HEK293 (cell line): Measurements from ENCODE around the gene ARHGAP10.

Experiments used
- CTCF ChIA-PET: fragments of 350-600 bp; formaldehyde crosslinking; extraction: SDS; loops from one replicate; lab custom pipeline; 2021; ENCODE audit warnings: antibody characterized with exemption; lab: Yijun Ruan, JAX
- POLR2A ChIA-PET: fragments of 300-600 bp; formaldehyde crosslinking; extraction: SDS; loops from one replicate; lab custom pipeline; 2020; ENCODE audit warnings: antibody characterized with exemption, inconsistent platforms; lab: Yijun Ruan, JAX
- H3K27ac ChIP-seq: fragments of 200-500 bp; sonication (Bioruptor generic); 2 replicates; pipeline ENCODE4 v1.5.1; 2014; ENCODE audit warnings: low read depth, low read length, control low read depth, inconsistent platforms; ENCODE audit errors: extremely low read depth
- H3K36me3 ChIP-seq, 2 experiments: fragments of 200-500 bp in 1 of 2; sonication (Bioruptor generic) in 1 of 2; 1 replicate in 1 of 2; 2 replicates in 1 of 2; pipeline ENCODE4 v1.5.1; 2014 to 2017; ENCODE audit warnings: inconsistent platforms in 2 of 2, low read length in 2 of 2; ENCODE audit not compliant: control insufficient read depth in 2 of 2, insufficient read depth in 1 of 2
- H3K4me1 ChIP-seq: fragments of 200-500 bp; sonication (Bioruptor generic); 2 replicates; pipeline ENCODE4 v1.5.1; 2014; ENCODE audit warnings: mild to moderate bottlenecking, low read length, inconsistent platforms; ENCODE audit not compliant: control insufficient read depth, insufficient read depth
- H3K4me3 ChIP-seq: 2 replicates; pipeline ENCODE4 v1.5.1; 2011; ENCODE audit warnings: low read depth, mild to moderate bottlenecking, control low read depth, low read length, moderate library complexity
- H3K9me3 ChIP-seq: fragments of 200-500 bp; sonication (Bioruptor generic); 2 replicates; pipeline ENCODE4 v1.5.1; 2014; ENCODE audit warnings: low read depth, low read length, inconsistent platforms; ENCODE audit not compliant: control insufficient read depth, insufficient read depth
- HOXA7 ChIP-seq: sonication (generic); formaldehyde crosslinking; IDR thresholded peaks from 2 replicates; pipeline ENCODE4 v1.8.1; 2022; ENCODE audit warnings: missing genetic modification reagents, borderline replicate concordance
- KLF1 ChIP-seq: fragments of 450-650 bp; formaldehyde crosslinking; IDR thresholded peaks from 2 replicates; pipeline ENCODE4 v1.5.1; 2016; ENCODE audit warnings: missing biosample characterization, missing genetic modification characterization
- KLF7 ChIP-seq: fragments of 450-650 bp; formaldehyde crosslinking; IDR thresholded peaks from 2 replicates; pipeline ENCODE4 v1.5.1; 2016; ENCODE audit warnings: missing biosample characterization, missing genetic modification characterization, borderline replicate concordance
- ZFP3 ChIP-seq: fragments of 450-650 bp; formaldehyde crosslinking; IDR thresholded peaks from 2 replicates; pipeline ENCODE4 v1.5.1; 2016; ENCODE audit warnings: low read depth, missing biosample characterization, missing genetic modification characterization
- ZNF114 ChIP-seq: fragments of 450-650 bp; formaldehyde crosslinking; IDR thresholded peaks from 2 replicates; pipeline ENCODE4 v1.5.0; 2017; ENCODE audit warnings: missing biosample characterization, missing genetic modification characterization
- ZNF155 ChIP-seq: fragments of 450-650 bp; formaldehyde crosslinking; IDR thresholded peaks from 2 replicates; pipeline ENCODE4 v1.5.1; 2016; ENCODE audit warnings: missing biosample characterization, missing genetic modification characterization
- ZNF169 ChIP-seq: fragments of 450-650 bp; formaldehyde crosslinking; IDR thresholded peaks from 2 replicates; pipeline ENCODE4 v1.5.1; 2016; ENCODE audit warnings: missing biosample characterization, missing genetic modification characterization
- ZNF175 ChIP-seq: fragments of 450-650 bp; formaldehyde crosslinking; IDR thresholded peaks from 2 replicates; pipeline ENCODE4 v1.5.1; 2016; ENCODE audit warnings: missing biosample characterization, missing genetic modification characterization
- ZNF184 ChIP-seq: fragments of 450-650 bp; IDR thresholded peaks from 2 replicates; pipeline ENCODE4 v1.5.1; 2018; ENCODE audit warnings: missing biosample characterization, mild to moderate bottlenecking, missing genetic modification characterization
- ZNF2 ChIP-seq: fragments of 450-650 bp; formaldehyde crosslinking; IDR thresholded peaks from 2 replicates; pipeline ENCODE4 v1.5.1; 2016; ENCODE audit warnings: missing biosample characterization, missing genetic modification characterization
- ZNF23 ChIP-seq: fragments of 450-650 bp; formaldehyde crosslinking; IDR thresholded peaks from 2 replicates; pipeline ENCODE4 v1.5.1; 2016; ENCODE audit warnings: missing biosample characterization, missing genetic modification characterization, borderline replicate concordance
- ZNF248 ChIP-seq: fragments of 450-650 bp; formaldehyde crosslinking; IDR thresholded peaks from 2 replicates; pipeline ENCODE4 v1.5.1; 2017; ENCODE audit warnings: missing biosample characterization, missing genetic modification characterization
- ZNF266 ChIP-seq: fragments of 450-650 bp; formaldehyde crosslinking; IDR thresholded peaks from 2 replicates; pipeline ENCODE4 v1.5.1; 2016; ENCODE audit warnings: missing biosample characterization, missing genetic modification characterization, low read depth
- ZNF274 ChIP-seq, 2 experiments: fragments of 200-500 bp in 1 of 2; fragments of 450-650 bp in 1 of 2; sonication (Bioruptor generic) in 1 of 2; formaldehyde crosslinking in 1 of 2; IDR thresholded peaks; 2 replicates each; pipeline versions ENCODE4 v1.5.1 to v1.6.1; 2014 to 2016; ENCODE audit warnings: borderline replicate concordance in 1 of 2, inconsistent platforms in 1 of 2, low read length in 1 of 2, missing biosample characterization in 1 of 2, missing genetic modification characterization in 1 of 2
- ZNF302 ChIP-seq: fragments of 450-650 bp; formaldehyde crosslinking; IDR thresholded peaks from 2 replicates; pipeline ENCODE4 v1.5.1; 2016; ENCODE audit warnings: missing biosample characterization, missing genetic modification characterization, low read depth
- ZNF335 ChIP-seq: fragments of 450-650 bp; formaldehyde crosslinking; conservative IDR thresholded peaks from 2 replicates; pipeline ENCODE4 v1.5.1; 2016; ENCODE audit warnings: missing biosample characterization, missing genetic modification characterization
- ZNF366 ChIP-seq: fragments of 450-650 bp; formaldehyde crosslinking; conservative IDR thresholded peaks from 2 replicates; pipeline ENCODE4 v1.5.1; 2016; ENCODE audit warnings: missing biosample characterization, missing genetic modification characterization
- ZNF37A ChIP-seq: fragments of 450-650 bp; IDR thresholded peaks from 2 replicates; pipeline ENCODE4 v1.5.1; 2018; ENCODE audit warnings: missing biosample characterization, missing genetic modification characterization
- ZNF48 ChIP-seq: fragments of 450-650 bp; formaldehyde crosslinking; IDR thresholded peaks from 2 replicates; pipeline ENCODE4 v1.5.1; 2016; ENCODE audit warnings: missing biosample characterization, missing genetic modification characterization
- ZNF510 ChIP-seq: fragments of 450-650 bp; formaldehyde crosslinking; IDR thresholded peaks from 2 replicates; pipeline ENCODE4 v1.5.1; 2018; ENCODE audit warnings: mild to moderate bottlenecking, missing genetic modification characterization, missing biosample characterization; ENCODE audit not compliant: insufficient replicate concordance
- ZNF521 ChIP-seq: fragments of 450-650 bp; formaldehyde crosslinking; IDR thresholded peaks from 2 replicates; pipeline ENCODE4 v1.5.1; 2017; ENCODE audit warnings: missing biosample characterization, mild to moderate bottlenecking, missing genetic modification characterization
- ZNF548 ChIP-seq: fragments of 450-650 bp; formaldehyde crosslinking; IDR thresholded peaks from 2 replicates; pipeline ENCODE4 v1.5.1; 2016; ENCODE audit warnings: missing biosample characterization, missing genetic modification characterization
- ZNF610 ChIP-seq: fragments of 450-650 bp; formaldehyde crosslinking; IDR thresholded peaks from 2 replicates; pipeline ENCODE4 v1.5.1; 2016; ENCODE audit warnings: missing biosample characterization, missing genetic modification characterization, borderline replicate concordance
- ZNF747 ChIP-seq: fragments of 450-650 bp; formaldehyde crosslinking; IDR thresholded peaks from 2 replicates; pipeline ENCODE4 v1.5.1; 2016; ENCODE audit warnings: missing biosample characterization, missing genetic modification characterization
- ZSCAN23 ChIP-seq: fragments of 450-650 bp; formaldehyde crosslinking; IDR thresholded peaks from 2 replicates; pipeline ENCODE4 v1.5.1; 2016; ENCODE audit warnings: missing biosample characterization, missing genetic modification characterization
- ZSCAN30 ChIP-seq: fragments of 450-650 bp; IDR thresholded peaks from 2 replicates; pipeline ENCODE4 v1.5.1; 2018; ENCODE audit warnings: missing biosample characterization, mild to moderate bottlenecking, missing genetic modification characterization, moderate library complexity
- TF ChIP-seq, protein P1 (sequence below): fragments of 450-650 bp; IDR thresholded peaks from 2 replicates; pipeline ENCODE4 v1.5.1; 2018; ENCODE audit warnings: missing biosample characterization, missing genetic modification characterization
- TF ChIP-seq, protein P2 (sequence below): fragments of 450-650 bp; formaldehyde crosslinking; IDR thresholded peaks from 2 replicates; pipeline ENCODE4 v1.5.1; 2016; ENCODE audit warnings: missing biosample characterization, missing genetic modification characterization
- TF ChIP-seq, protein P3 (sequence below): fragments of 450-650 bp; formaldehyde crosslinking; IDR thresholded peaks from 2 replicates; pipeline ENCODE4 v1.5.1; 2016; ENCODE audit warnings: missing biosample characterization, missing genetic modification characterization

ARHGAP10 gene

DNA sequence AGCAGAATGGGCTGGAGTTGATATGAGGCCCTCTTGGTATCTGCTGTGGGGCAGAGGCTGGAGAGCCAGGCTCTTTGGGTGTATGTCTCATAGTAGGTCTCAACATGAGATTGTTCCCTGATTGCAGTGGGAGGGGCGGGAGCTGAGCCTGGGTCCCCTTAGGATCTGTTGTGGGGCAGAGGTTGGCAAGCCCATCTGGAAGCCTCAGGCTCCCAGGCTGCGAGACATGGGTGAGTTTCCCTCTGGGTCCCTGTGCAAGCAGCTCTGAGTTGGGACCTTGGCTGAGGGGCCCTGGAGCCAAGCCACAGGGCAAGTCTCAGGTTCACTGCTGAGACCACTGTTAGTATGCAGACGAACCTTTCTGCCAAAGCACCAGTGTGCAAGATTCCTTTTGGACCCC is 201.9 kb downstream of the ARHGAP10 start (continued):
- TF ChIP-seq KLF7 (no peak), ZNF510 (no peak), ZNF155 (tag by site-specific recombination) (no peak)

DNA sequence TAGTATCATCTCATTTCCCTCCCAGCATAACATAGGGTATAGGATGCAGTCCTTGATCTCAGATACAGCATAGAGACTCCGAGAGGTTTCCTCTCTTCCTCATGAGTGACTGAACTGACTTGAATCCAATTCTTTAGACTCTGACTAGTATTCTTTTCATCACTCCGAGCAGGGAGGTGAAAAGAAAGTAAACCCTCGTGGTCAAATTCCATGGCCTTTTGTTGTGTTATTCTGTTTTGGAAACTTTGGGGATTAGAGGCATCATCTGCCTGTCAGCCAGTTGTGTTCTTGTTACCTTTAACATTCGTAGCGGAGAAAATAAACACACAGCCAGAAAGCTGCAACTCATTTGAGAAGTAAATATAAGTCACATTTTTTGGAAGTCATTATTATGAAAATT is 206.6 kb downstream of the ARHGAP10 start:
- TF ChIP-seq ZNF274 (IDR thresholded peaks at IDR 0.05; ENCODE audit: low read length), result no peak
- TF ChIP-seq ZNF274 (tag by site-specific recombination; IDR thresholded peaks at IDR 0.05; ENCODE audit: borderline replicate concordance), result no peak
- no peak for TF ChIP-seq ZSCAN23
- TF ChIP-seq ZNF335 (tag by site-specific recombination), result no peak
- TF ChIP-seq ZNF184 (tag by site-specific recombination), result no peak
- Histone ChIP-seq H3K4me1 (peaks cover 12% of the 10 kb centered on the region), H3K36me3 (peaks cover 0 to 6% of the 10 kb centered on the region in 2 experiments; a peak in 1 of 3 replicates), H3K9me3 (no peaks in the 10 kb centered on the region), H3K27ac (no peak overlapping the region), H3K4me3 (no peak overlapping the region)
- CTCF ChIA-PET, result no interaction called here
- POLR2A ChIA-PET, result no interaction called here

DNA sequence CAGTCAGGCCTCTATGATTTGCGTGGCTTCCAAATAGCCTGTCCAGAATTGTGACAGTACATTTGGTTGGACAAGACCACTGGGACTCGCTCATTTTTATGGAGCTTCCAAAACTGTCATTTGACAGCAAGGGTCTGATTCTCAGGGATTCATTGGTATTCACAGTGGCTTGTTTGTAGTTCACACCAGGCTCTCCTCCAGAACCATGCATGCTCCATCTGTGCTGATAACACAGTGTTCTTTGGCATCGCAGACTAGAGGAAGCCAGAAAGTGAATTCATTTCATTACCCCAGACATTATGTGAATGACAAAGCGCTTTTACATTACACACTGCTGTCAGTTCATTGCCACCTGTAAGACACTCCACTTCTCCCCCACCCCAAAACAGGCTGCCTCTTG is 208.3 kb downstream of the ARHGAP10 start:
- Histone ChIP-seq H3K27ac (no peak overlapping the region), H3K36me3 (peaks cover 0 to 12% of the 10 kb centered on the region in 2 experiments; a peak in 1 of 3 replicates), H3K4me1 (peaks cover 12% of the 10 kb centered on the region), H3K9me3 (no peaks in the 10 kb centered on the region), H3K4me3 (no peak overlapping the region)
- CTCF ChIA-PET, result no interaction called here
- TF ChIP-seq ZNF248 (tag by site-specific recombination), result no peak
- no peak for TF ChIP-seq ZNF366 (tag by site-specific recombination)
- TF ChIP-seq ZNF37A (tag by site-specific recombination), result no peak
- no peak for TF ChIP-seq ZNF266 (tag by site-specific recombination)
- no peak for TF ChIP-seq ZNF610
- no peak for TF ChIP-seq ZNF175 (tag by site-specific recombination)
- TF ChIP-seq ZNF48 (tag by site-specific recombination), result no peak
- TF ChIP-seq KLF1, result no peak
- TF ChIP-seq, protein P1, sequence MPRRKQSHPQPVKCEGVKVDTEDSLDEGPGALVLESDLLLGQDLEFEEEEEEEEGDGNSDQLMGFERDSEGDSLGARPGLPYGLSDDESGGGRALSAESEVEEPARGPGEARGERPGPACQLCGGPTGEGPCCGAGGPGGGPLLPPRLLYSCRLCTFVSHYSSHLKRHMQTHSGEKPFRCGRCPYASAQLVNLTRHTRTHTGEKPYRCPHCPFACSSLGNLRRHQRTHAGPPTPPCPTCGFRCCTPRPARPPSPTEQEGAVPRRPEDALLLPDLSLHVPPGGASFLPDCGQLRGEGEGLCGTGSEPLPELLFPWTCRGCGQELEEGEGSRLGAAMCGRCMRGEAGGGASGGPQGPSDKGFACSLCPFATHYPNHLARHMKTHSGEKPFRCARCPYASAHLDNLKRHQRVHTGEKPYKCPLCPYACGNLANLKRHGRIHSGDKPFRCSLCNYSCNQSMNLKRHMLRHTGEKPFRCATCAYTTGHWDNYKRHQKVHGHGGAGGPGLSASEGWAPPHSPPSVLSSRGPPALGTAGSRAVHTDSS (tag by site-specific recombination), result no peak
- no peak for TF ChIP-seq ZNF747 (tag by site-specific recombination)
- no peak for TF ChIP-seq HOXA7
- no peak for TF ChIP-seq ZNF23 (tag by site-specific recombination)
- no peak for TF ChIP-seq ZNF302 (tag by site-specific recombination)
- TF ChIP-seq ZNF521 (tag by site-specific recombination), result no peak
- TF ChIP-seq ZNF114, result no peak
- TF ChIP-seq, all 188 proteins: peak for 0
- POLR2A ChIA-PET, result interaction anchor here (1.2 kb wide), 1 partner anchor 855 kb away, joined by 3 read pairs; no protein-coding TSS in a partner anchor

DNA sequence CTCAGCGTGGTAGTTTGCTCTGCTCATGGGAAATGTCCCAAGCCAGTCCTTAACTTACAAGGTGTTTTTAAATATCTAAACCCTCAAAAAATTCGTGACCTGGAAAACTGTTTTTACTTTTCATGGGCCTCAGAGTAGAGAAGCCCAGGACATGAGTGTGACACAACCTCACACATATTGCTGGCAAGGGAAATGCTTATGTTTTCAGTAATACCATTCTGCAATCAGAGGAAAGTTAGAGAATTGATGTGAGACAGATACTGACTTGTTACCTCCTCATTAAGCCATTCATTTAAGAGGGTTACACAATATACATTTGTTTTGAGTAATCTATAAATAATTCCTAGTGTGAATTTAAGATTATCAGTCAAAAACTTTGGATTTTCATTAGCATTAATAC is 209.5 kb downstream of the ARHGAP10 start:
- peaks cover 0 to 12% of the 10 kb centered on the region in 2 experiments; a peak in 1 of 3 replicates for H3K36me3 ChIP-seq
- ChIA-PET CTCF (no interaction called here), POLR2A (no interaction called here)
- H3K9me3 ChIP-seq, result no peaks in the 10 kb centered on the region
- H3K27ac ChIP-seq, result no peak overlapping the region
- peaks cover 12% of the 10 kb centered on the region for H3K4me1 ChIP-seq
- H3K4me3 ChIP-seq, result no peak overlapping the region
- TF ChIP-seq ZSCAN30 (tag by site-specific recombination), result no peak
- TF ChIP-seq ZNF169 (tag by site-specific recombination), result no peak
- TF ChIP-seq, protein P2, sequence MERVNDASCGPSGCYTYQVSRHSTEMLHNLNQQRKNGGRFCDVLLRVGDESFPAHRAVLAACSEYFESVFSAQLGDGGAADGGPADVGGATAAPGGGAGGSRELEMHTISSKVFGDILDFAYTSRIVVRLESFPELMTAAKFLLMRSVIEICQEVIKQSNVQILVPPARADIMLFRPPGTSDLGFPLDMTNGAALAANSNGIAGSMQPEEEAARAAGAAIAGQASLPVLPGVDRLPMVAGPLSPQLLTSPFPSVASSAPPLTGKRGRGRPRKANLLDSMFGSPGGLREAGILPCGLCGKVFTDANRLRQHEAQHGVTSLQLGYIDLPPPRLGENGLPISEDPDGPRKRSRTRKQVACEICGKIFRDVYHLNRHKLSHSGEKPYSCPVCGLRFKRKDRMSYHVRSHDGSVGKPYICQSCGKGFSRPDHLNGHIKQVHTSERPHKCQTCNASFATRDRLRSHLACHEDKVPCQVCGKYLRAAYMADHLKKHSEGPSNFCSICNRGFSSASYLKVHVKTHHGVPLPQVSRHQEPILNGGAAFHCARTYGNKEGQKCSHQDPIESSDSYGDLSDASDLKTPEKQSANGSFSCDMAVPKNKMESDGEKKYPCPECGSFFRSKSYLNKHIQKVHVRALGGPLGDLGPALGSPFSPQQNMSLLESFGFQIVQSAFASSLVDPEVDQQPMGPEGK, result no peak
- no peak for TF ChIP-seq ZFP3
- no peak for TF ChIP-seq ZNF2 (tag by site-specific recombination)
- TF ChIP-seq, protein P3, sequence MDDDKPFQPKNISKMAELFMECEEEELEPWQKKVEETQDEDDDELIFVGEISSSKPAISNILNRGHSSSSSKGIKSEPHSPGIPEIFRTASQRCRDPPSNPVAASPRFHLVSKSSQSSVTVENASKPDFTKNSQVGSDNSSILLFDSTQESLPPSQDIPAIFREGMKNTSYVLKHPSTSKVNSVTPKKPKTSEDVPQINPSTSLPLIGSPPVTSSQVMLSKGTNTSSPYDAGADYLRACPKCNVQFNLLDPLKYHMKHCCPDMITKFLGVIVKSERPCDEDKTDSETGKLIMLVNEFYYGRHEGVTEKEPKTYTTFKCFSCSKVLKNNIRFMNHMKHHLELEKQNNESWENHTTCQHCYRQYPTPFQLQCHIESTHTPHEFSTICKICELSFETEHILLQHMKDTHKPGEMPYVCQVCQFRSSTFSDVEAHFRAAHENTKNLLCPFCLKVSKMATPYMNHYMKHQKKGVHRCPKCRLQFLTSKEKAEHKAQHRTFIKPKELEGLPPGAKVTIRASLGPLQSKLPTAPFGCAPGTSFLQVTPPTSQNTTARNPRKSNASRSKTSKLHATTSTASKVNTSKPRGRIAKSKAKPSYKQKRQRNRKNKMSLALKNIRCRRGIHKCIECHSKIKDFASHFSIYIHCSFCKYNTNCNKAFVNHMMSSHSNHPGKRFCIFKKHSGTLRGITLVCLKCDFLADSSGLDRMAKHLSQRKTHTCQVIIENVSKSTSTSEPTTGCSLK (tag by site-specific recombination), result no peak
- TF ChIP-seq ZNF548 (tag by site-specific recombination), result no peak
